Heart left ventricle (tissue), 16 donors: ENCODE data around the gene EPS8L1. TPM values are rescaled to one million over a fixed set of nuclear protein-coding genes. Genes with fewer than 3 reads are reported as not detected.

Experiments
- ATAC-seq, 4 donors: fragments of 200-7000 bp; cut with Tn5 transposase; one replicate each; pipeline ENCODE4 v1.9.1; 2020 to 2022; ENCODE audit warnings: moderate library complexity in 4 of 4, mild to moderate bottlenecking in 3 of 4, moderate number of reproducible peaks in 1 of 4
- DNase-seq, 5 donors: peaks; one replicate each; pipeline ENCODE4 v3.0.0-alpha.2; 2020
- H3K27ac ChIP-seq, 12 donors: fragments of 200-600 bp; sonication (generic) in 4 of 12; one replicate each; pipeline versions ENCODE4 v1.5.0 to v1.8.0; 2016 to 2022; ENCODE audit warnings: mild to moderate bottlenecking in 2 of 12
- H3K27me3 ChIP-seq, 9 donors: fragments of 200-600 bp; sonication (generic) in 2 of 9; one replicate each; pipeline versions ENCODE4 v1.5.1 to v1.8.0; 2016 to 2022; ENCODE audit warnings: mild to moderate bottlenecking in 3 of 9
- H3K36me3 ChIP-seq, 9 donors: fragments of 200-600 bp; sonication (generic) in 2 of 9; one replicate each; pipeline versions ENCODE4 v1.5.0 to v1.8.0; 2018 to 2022; ENCODE audit warnings: mild to moderate bottlenecking in 2 of 9
- H3K4me1 ChIP-seq, 12 donors: fragments of 200-600 bp; sonication (generic) in 4 of 12; one replicate each; pipeline versions ENCODE4 v1.5.0 to v1.8.0; 2016 to 2022; ENCODE audit warnings: mild to moderate bottlenecking in 3 of 12
- H3K4me3 ChIP-seq, 12 donors: fragments of 200-600 bp; sonication (generic) in 4 of 12; one replicate each; pipeline versions ENCODE4 v1.5.0 to v1.8.0; 2017 to 2022; ENCODE audit warnings: mild to moderate bottlenecking in 9 of 12, moderate library complexity in 4 of 12
- H3K9me3 ChIP-seq, 12 donors: fragments of 200-600 bp; sonication (generic) in 4 of 12; one replicate each; pipeline versions ENCODE4 v1.5.0 to v1.8.0; 2016 to 2022; ENCODE audit warnings: mild to moderate bottlenecking in 1 of 12
- POLR2A ChIP-seq, 2 donors: fragments of 450-650 bp; IDR thresholded peaks; one replicate each; pipeline ENCODE4 v1.6.1; 2017; ENCODE audit warnings: antibody characterized with exemption in 2 of 2, mild to moderate bottlenecking in 2 of 2, moderate library complexity in 2 of 2
- WGBS, 4 donors: extraction: QIAGEN DNeasy Blood & Tissue Kit in 2 of 4; methylation state at CpG; one replicate each; pipeline versions ENCODE4 v1.1.5 to v1.1.7; 2013 to 2018; 5-methylcytosine and 5-hydroxymethylcytosine counted together
- intact Hi-C, 10 donors: fragments of 100-400 bp; cut with DNase I; formaldehyde crosslinking; loops; one replicate each; pipeline versions ENCODE4 v1.11.1 to v1.14.2; 2022
- polyA plus RNA-seq, 2 donors: library from polyadenylated mRNA; stranded (reverse); fragments of 200-250 nt; gene quantifications; one replicate each; pipeline ENCODE4 v1.2.3, GENCODE V29; 2013
- total RNA-seq, 9 donors: library from RNA; depleted of rRNA in 2 of 9; stranded (reverse); fragments of >200 nt in 2 of 9; fragmentation: NEBNext Ultra II Directional in 3 of 9; extraction: Animal tissue kit (Norgen Biotek cat#: 25700) in 3 of 9; gene quantifications; one replicate each; pipeline versions ENCODE4 v1.1.0 to v1.2.4, GENCODE V29; 2016 to 2023
- TF ChIP-seq, protein P1 (sequence below), 12 donors: fragments of 200-600 bp; sonication (generic) in 4 of 12; IDR thresholded peaks; one replicate each; pipeline versions ENCODE4 v1.5.0 to v1.8.0; 2018 to 2022; ENCODE audit warnings: antibody characterized with exemption in 12 of 12, mild to moderate bottlenecking in 5 of 12
- donor health status: ischemic (EF 13 %, LVEDD 7.1; RV severe dilation, severe dysfunction).
- donor health status: healthy with polysubstance abuse.
- donor health status: DM: no; HTN: yes; CAD: no.
- donor health status: DM: no; HTN: no; CAD: no.
- donor health status: ischemic (EF 25% LVEDD 6.9; RV normal size, moderate dysfunction).
- donor health status: ischemic (EF 25% LVEDD 5.7; RV mildly dilated, moderate dysfunction).
- donor health status: healthy.
- donor health status: DM: yes; HTN: yes; CAD: no.
- donor health status: ischemic (EF 35%, LVEDD 5.7; RV mildly dilated, moderate dysfunction).
- donor health status: nonischemic (EF 11% LVEDD 7.7; RV severe dilation, severe dysfunction).
- donor health status: DM: yes; HTN: yes; CAD: no.
- donor health status: PGD.
- donor health status: ischemic (EF 29% LVEDD 5.4; RV normal size, mild dysfunction).
- donor health status: nonischemic (EF 23%, LVEDD 6.1; RV moderate dilation, normal function).

EPS8L1 gene
- total and polyA plus RNA-seq, 11 donors, result 0.44 to 25.5 (median 2.0) TPM

DNA sequence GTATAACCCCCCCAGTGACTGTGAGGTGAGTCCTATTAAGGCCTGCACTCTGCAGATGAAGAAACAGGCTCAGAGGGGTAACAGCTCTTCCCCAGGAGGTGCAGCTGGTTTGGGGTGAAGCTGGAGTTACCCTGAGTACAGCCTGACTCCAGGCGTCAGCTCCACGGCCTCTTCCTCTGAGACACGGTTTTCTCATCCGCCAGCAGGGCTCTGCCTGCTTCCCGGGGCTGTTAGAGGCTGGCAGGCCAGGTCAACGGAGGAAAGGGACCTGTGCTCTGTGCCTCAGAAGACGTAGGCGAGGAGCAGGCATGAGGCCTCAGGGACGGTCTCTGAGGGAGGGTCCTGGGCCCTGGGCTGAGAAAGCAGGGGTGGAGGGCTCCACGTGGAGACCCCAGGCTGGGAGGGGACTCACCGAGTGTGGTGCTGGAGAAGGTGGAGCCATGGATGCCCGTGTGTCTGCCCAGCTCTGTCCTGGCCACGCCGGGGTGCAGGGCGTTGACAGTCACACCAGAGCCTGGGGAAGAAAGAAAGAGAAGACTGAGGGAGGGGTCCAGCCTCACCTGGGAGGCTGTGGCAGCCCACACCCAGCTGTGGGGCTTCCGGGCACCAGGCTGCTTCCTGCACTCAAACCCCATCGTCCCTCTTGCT lies 28.6 kb upstream of the EPS8L1 start:
- no peaks in the 10 kb centered on the region for H3K27me3 ChIP-seq
- H3K4me3 ChIP-seq, result no peak overlapping the region
- intact Hi-C loops, result no loop called here
- no peak for ATAC-seq
- WGBS, 4 donors, result 80 to 87% (median 82%) methylated on average over 16 to 17 of the region's 17 CpGs
- TF ChIP-seq POLR2A (IDR thresholded peaks at IDR 0.05), result no peak
- TF ChIP-seq, protein P1, sequence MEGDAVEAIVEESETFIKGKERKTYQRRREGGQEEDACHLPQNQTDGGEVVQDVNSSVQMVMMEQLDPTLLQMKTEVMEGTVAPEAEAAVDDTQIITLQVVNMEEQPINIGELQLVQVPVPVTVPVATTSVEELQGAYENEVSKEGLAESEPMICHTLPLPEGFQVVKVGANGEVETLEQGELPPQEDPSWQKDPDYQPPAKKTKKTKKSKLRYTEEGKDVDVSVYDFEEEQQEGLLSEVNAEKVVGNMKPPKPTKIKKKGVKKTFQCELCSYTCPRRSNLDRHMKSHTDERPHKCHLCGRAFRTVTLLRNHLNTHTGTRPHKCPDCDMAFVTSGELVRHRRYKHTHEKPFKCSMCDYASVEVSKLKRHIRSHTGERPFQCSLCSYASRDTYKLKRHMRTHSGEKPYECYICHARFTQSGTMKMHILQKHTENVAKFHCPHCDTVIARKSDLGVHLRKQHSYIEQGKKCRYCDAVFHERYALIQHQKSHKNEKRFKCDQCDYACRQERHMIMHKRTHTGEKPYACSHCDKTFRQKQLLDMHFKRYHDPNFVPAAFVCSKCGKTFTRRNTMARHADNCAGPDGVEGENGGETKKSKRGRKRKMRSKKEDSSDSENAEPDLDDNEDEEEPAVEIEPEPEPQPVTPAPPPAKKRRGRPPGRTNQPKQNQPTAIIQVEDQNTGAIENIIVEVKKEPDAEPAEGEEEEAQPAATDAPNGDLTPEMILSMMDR (IDR thresholded peaks at IDR 0.05), result no peak
- no peak for DNase-seq
- H3K27ac ChIP-seq, result no peak overlapping the region
- H3K4me1 ChIP-seq, result peaks cover 0 to 4% (median 0%) of the 10 kb centered on the region in 12 donors
- peaks cover 5 to 96% (median 83%) of the 10 kb centered on the region in 9 donors for H3K36me3 ChIP-seq
- no peaks in the 10 kb centered on the region for H3K9me3 ChIP-seq

DNA sequence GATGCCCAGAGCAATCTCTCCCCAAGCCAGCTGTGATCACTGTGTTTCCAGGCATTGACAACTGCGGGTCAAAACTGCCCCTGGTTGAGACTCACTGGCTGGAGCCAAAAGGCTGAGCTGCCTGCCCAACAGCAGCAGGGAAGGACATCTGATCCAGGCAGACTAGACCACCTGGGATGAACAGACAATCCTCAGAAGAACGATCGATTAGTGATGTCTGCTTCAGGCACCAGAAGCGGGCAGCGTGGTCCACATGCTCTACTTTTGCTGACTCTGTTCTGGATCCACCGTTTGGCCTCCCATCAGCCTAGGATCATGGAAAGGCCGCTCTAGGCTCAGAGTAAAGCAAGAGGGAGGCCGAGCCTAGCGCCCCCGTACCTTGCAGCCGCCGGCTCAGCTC lies 27.7 kb upstream of the EPS8L1 start:
- Histone ChIP-seq H3K27ac (no peak overlapping the region), H3K4me3 (no peak overlapping the region), H3K4me1 (no peaks in the 10 kb centered on the region), H3K27me3 (no peaks in the 10 kb centered on the region), H3K36me3 (peaks cover 5 to 96% (median 82%) of the 10 kb centered on the region in 9 donors), H3K9me3 (no peaks in the 10 kb centered on the region)
- no peak for DNase-seq
- 89 to 96% (median 92%) methylated on average over 9 to 12 of the region's 12 CpGs for WGBS, 4 donors
- intact Hi-C loops, result no loop called here
- ATAC-seq, result no peak
- no peak for TF ChIP-seq POLR2A (IDR thresholded peaks at IDR 0.05)
- TF ChIP-seq, protein P1 (IDR thresholded peaks at IDR 0.05), result no peak

GRCh38 chr19:55048446-55048845 lies 27.2 kb upstream of the EPS8L1 start:
- 92 to 96% (median 94%) methylated on average over 15 of the region's 15 CpGs for WGBS, 4 donors
- no peak for TF ChIP-seq POLR2A (IDR thresholded peaks at IDR 0.05)
- TF ChIP-seq, protein P1 (IDR thresholded peaks at IDR 0.05), result no peak
- no peak for ATAC-seq
- intact Hi-C loops, result no loop called here
- Histone ChIP-seq H3K4me1 (no peaks in the 10 kb centered on the region), H3K27ac (no peak overlapping the region), H3K9me3 (no peaks in the 10 kb centered on the region), H3K27me3 (no peaks in the 10 kb centered on the region), H3K36me3 (peaks cover 5 to 96% (median 82%) of the 10 kb centered on the region in 9 donors), H3K4me3 (no peak overlapping the region)
- DNase-seq, result no peak

GRCh38 chr19:55050749-55051532 lies 24.7 kb upstream of the EPS8L1 start:
- DNase-seq, result peak in 2 of 5 donors; percentile 5 to 30
- no peak overlapping the region for H3K27ac ChIP-seq
- H3K4me3 ChIP-seq, result no peak overlapping the region
- no peaks in the 10 kb centered on the region for H3K27me3 ChIP-seq
- intact Hi-C loops, result no loop called here
- peaks cover 0 to 96% (median 86%) of the 10 kb centered on the region in 9 donors for H3K36me3 ChIP-seq
- no peak for ATAC-seq
- no peaks in the 10 kb centered on the region for H3K9me3 ChIP-seq
- TF ChIP-seq, protein P1 (IDR thresholded peaks at IDR 0.05), result no peak
- TF ChIP-seq POLR2A (IDR thresholded peaks at IDR 0.05), result no peak
- H3K4me1 ChIP-seq, result no peaks in the 10 kb centered on the region
- WGBS, 4 donors, result 94 to 97% (median 96%) methylated on average over 25 of the region's 25 CpGs
